ENCODE data around the gene MYL10. TPM values are rescaled to one million over a fixed set of nuclear protein-coding genes. Genes with fewer than 3 reads are reported as not detected.

The MYL10 gene
- total and polyA plus RNA-seq, 2 donors (not counting 3 experiments of a cell fraction or from before 2014, with no cell fraction given): not detected

DNA sequence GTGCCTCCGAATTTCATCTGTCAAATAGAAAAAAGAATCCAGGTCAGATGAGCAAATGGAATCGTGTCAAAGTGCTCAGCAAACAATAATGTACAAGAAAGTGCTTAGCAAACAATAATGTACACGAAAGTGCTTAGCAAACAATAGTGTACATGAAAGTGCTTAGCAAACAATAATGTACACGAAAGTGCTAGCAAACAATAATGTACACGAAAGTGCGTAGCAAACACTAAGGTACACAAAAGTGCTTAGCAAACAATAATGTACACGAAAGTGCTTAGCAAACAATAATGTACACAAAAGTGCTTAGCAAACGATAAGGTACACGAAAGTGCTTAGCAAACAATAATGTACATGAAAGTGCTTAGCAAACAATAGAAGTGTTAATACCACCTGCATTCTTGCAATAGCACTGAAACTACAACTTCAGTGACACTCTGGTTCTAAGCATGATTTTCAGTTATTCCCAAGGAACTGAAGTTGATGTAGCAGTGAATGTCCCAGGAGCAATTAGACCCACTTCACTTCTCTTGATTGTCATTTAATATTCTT, 33.4 kb upstream of the MYL10 start:
- H4K20me1 ChIP-seq (replicated peaks; ENCODE audit: control insufficient read depth, extremely low read depth, insufficient read depth, low read length): no peaks in the 10 kb centered on the region
- no peaks in the 10 kb centered on the region for H3K9me3 ChIP-seq (replicated peaks; ENCODE audit: control insufficient read depth, insufficient read depth, low read length)
- H3K4me3 ChIP-seq (replicated peaks in 1 of 3; ENCODE audit: insufficient read depth in 1 of 3, low read depth in 1 of 3, low read length in 3 of 3): no peak overlapping the region
- H3K4me2 ChIP-seq (ENCODE audit: insufficient read depth, low read length): no peak overlapping the region
- CTCF ChIA-PET: no interaction called here
- no TSS peak for BruUV-seq (replicated peaks)
- no peak overlapping the region for H3K9ac ChIP-seq (replicated peaks; ENCODE audit: extremely low read depth, insufficient read depth, low read length)
- H3K27me3 ChIP-seq (ENCODE audit: control insufficient read depth in 2 of 2, insufficient read depth in 2 of 2, low read length in 2 of 2): peaks cover 0 to 2% of the 10 kb centered on the region in 2 experiments
- H3K4me1 ChIP-seq (ENCODE audit: control insufficient read depth, extremely low read depth, insufficient read depth, low read length): no peaks in the 10 kb centered on the region
- dilution Hi-C loops (cut with MboI; ENCODE audit: extremely low pct_ligation_motif_present, low sequenced_read_pairs) (no loop called here), intact Hi-C loops (cut with micrococcal nuclease) (no loop called here)
- POLR2A ChIA-PET: no interaction called here
- H2AFZ ChIP-seq (ENCODE audit: low read depth, low read length): no peak overlapping the region
- FAIRE-seq (no peak), DNase-seq (ENCODE audit: low read depth, low spot score) (no peak)
- H3K79me2 ChIP-seq (ENCODE audit: control insufficient read depth, insufficient read depth, low read length): no peaks in the 10 kb centered on the region
- no peak overlapping the region for H3K27ac ChIP-seq (ENCODE audit: insufficient read depth, low read depth, low read length)
- TF ChIP-seq GATA2 (IDR thresholded peaks at IDR 0.05; ENCODE audit: insufficient read depth, insufficient read length, low read depth, low read length) (no peak), POLR2A (IDR thresholded peaks at IDR 0.05; ENCODE audit: low read depth, low read length) (no peak), MYC (IDR thresholded peaks at IDR 0.05; ENCODE audit: low read depth, low read length) (no peak)
- no peaks in the 10 kb centered on the region for H3K36me3 ChIP-seq (ENCODE audit: control insufficient read depth in 2 of 2, extremely low read depth in 1 of 2, insufficient read depth in 2 of 2, low read length in 2 of 2)
- no peaks in the 10 kb centered on the region for H3K9me1 ChIP-seq (replicated peaks; ENCODE audit: control insufficient read depth, extremely low read depth, insufficient read depth, low read length)

DNA sequence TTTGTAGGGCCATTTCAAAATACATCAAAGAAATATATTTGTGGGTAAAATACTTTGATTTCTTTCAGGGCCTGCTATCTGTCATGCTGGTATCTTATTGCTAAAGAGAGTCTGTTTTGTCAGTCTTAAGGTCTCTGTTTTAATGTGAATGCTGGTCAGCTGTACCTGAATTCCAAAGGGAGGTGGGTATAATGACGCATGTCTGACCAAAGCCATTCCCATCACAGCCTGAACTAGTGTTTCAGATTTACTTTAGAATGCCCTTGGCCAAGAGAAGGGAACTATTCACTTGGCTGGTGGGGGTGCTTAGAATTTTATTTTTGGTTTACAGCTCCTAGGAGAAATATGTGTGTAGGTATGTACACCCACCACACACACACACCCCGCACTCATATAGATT, 30.6 kb upstream of the MYL10 start:
- Histone ChIP-seq H3K9ac (replicated peaks; ENCODE audit: extremely low read depth, insufficient read depth, low read length) (no peak overlapping the region), H3K4me1 (ENCODE audit: control insufficient read depth, extremely low read depth, insufficient read depth, low read length) (no peaks in the 10 kb centered on the region), H3K9me3 (replicated peaks; ENCODE audit: control insufficient read depth, insufficient read depth, low read length) (no peaks in the 10 kb centered on the region), H3K27ac (ENCODE audit: insufficient read depth, low read depth, low read length) (no peak overlapping the region), H3K4me3 (replicated peaks in 1 of 3; ENCODE audit: insufficient read depth in 1 of 3, low read depth in 1 of 3, low read length in 3 of 3) (no peak overlapping the region), H2AFZ (ENCODE audit: low read depth, low read length) (no peak overlapping the region), H3K36me3 (ENCODE audit: control insufficient read depth in 2 of 2, extremely low read depth in 1 of 2, insufficient read depth in 2 of 2, low read length in 2 of 2) (no peaks in the 10 kb centered on the region), H3K79me2 (ENCODE audit: control insufficient read depth, insufficient read depth, low read length) (no peaks in the 10 kb centered on the region), H4K20me1 (replicated peaks; ENCODE audit: control insufficient read depth, extremely low read depth, insufficient read depth, low read length) (no peaks in the 10 kb centered on the region), H3K4me2 (ENCODE audit: insufficient read depth, low read length) (no peak overlapping the region), H3K27me3 (ENCODE audit: control insufficient read depth in 2 of 2, insufficient read depth in 2 of 2, low read length in 2 of 2) (peaks cover 2% of the 10 kb centered on the region in 2 experiments), H3K9me1 (replicated peaks; ENCODE audit: control insufficient read depth, extremely low read depth, insufficient read depth, low read length) (no peaks in the 10 kb centered on the region)
- intact Hi-C loops (cut with micrococcal nuclease): no loop called here
- DNase-seq (ENCODE audit: low read depth, low spot score) (no peak), FAIRE-seq (no peak)
- POLR2A ChIA-PET: no interaction called here
- dilution Hi-C loops (cut with MboI; ENCODE audit: extremely low pct_ligation_motif_present, low sequenced_read_pairs): no loop called here
- TF ChIP-seq, protein P1, sequence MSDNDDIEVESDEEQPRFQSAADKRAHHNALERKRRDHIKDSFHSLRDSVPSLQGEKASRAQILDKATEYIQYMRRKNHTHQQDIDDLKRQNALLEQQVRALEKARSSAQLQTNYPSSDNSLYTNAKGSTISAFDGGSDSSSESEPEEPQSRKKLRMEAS (IDR thresholded peaks at IDR 0.05; ENCODE audit: insufficient read depth, insufficient read length): no peak
- TF ChIP-seq POLR2AphosphoS5 (IDR thresholded peaks at IDR 0.05; ENCODE audit: insufficient read depth, low read depth, low read length) (no peak), JUN (IDR thresholded peaks at IDR 0.05; ENCODE audit: borderline replicate concordance, insufficient read depth, insufficient read length, low read depth) (no peak), FOS (IDR thresholded peaks at IDR 0.05; ENCODE audit: borderline replicate concordance, insufficient read depth, low read length) (no peak), EZH2 (IDR thresholded peaks at IDR 0.05; ENCODE audit: borderline replicate concordance, low read depth, low read length, severe bottlenecking) (no peak), CTCF (IDR thresholded peaks at IDR 0.05; ENCODE audit: extremely low read depth in 1 of 2, insufficient read depth in 1 of 2, low read depth in 1 of 2, low read length in 2 of 2) (no peak), POLR2A (IDR thresholded peaks at IDR 0.05; ENCODE audit: low read depth, low read length) (no peak)
- CTCF ChIA-PET: no interaction called here
- BruUV-seq (replicated peaks): no TSS peak

Measured in endothelial cell of umbilical vein (primary cell).